Liver (tissue), 9 donors: ENCODE data around the gene COQ7. TPM values are rescaled to one million over a fixed set of nuclear protein-coding genes. Genes with fewer than 3 reads are reported as not detected.
A peak's percentile ranks its signal among the peaks of the same experiment; 100 is the strongest.

Experiments used
- DNase-seq: peaks from one replicate; pipeline ENCODE4 v3.0.0-alpha.2; 2017; ENCODE audit warnings: low spot score
- H3K27ac ChIP-seq, 2 donors: one replicate each; pipeline ENCODE4 v1.7.0; 2013; ENCODE audit warnings: inconsistent platforms in 2 of 2, low read length in 2 of 2, control low read depth in 1 of 2, low read depth in 1 of 2, mild to moderate bottlenecking in 1 of 2
- H3K27me3 ChIP-seq, 4 donors: one replicate each; pipeline versions ENCODE4 v1.6.1 to v1.7.0; 2013; ENCODE audit warnings: low read length in 3 of 4, inconsistent platforms in 1 of 4, mild to moderate bottlenecking in 1 of 4, moderate library complexity in 1 of 4; ENCODE audit not compliant: control insufficient read depth in 4 of 4, insufficient read depth in 4 of 4
- H3K36me3 ChIP-seq, 4 donors: one replicate each; pipeline versions ENCODE4 v1.6.1 to v1.7.0; 2013; ENCODE audit warnings: low read length in 3 of 4, mild to moderate bottlenecking in 3 of 4, low read depth in 1 of 4, moderate library complexity in 1 of 4; ENCODE audit not compliant: control insufficient read depth in 4 of 4, insufficient read depth in 3 of 4
- H3K4me1 ChIP-seq, 4 donors: one replicate each; pipeline versions ENCODE4 v1.6.1 to v1.7.0; 2013; ENCODE audit warnings: low read length in 3 of 4, mild to moderate bottlenecking in 3 of 4, moderate library complexity in 1 of 4; ENCODE audit not compliant: control insufficient read depth in 4 of 4, insufficient read depth in 4 of 4
- H3K4me3 ChIP-seq, 3 donors: one replicate each; pipeline versions ENCODE4 v1.6.1 to v1.7.0; 2013; ENCODE audit warnings: low read length in 3 of 3, control low read depth in 1 of 3, low read depth in 1 of 3, mild to moderate bottlenecking in 1 of 3
- H3K9ac ChIP-seq, 2 donors: one replicate each; pipeline ENCODE4 v1.7.0; 2013; ENCODE audit warnings: low read length in 2 of 2, mild to moderate bottlenecking in 2 of 2, moderate library complexity in 2 of 2, control low read depth in 1 of 2, low read depth in 1 of 2
- H3K9me3 ChIP-seq, 4 donors: one replicate each; pipeline versions ENCODE4 v1.6.1 to v1.7.0; 2013; ENCODE audit warnings: low read length in 3 of 4; ENCODE audit not compliant: control insufficient read depth in 4 of 4
- ATF3 ChIP-seq: IDR thresholded peaks from 2 replicates; pipeline ENCODE4 v1.6.1; 2016; ENCODE audit warnings: antibody characterized with exemption
- EGR1 ChIP-seq, 2 donors: IDR thresholded peaks; 2 replicates each; pipeline ENCODE4 v1.6.1; 2016 to 2018; ENCODE audit warnings: antibody characterized with exemption in 2 of 2, low read depth in 2 of 2
- FOXA1 ChIP-seq: IDR thresholded peaks from 2 replicates; pipeline ENCODE4 v1.6.1; 2016; ENCODE audit warnings: antibody characterized with exemption
- FOXA2 ChIP-seq: IDR thresholded peaks from 2 replicates; pipeline ENCODE4 v1.6.1; 2016; ENCODE audit warnings: antibody characterized with exemption
- HNF4A ChIP-seq, 2 donors: conservative IDR thresholded peaks; 2 replicates each; pipeline ENCODE4 v1.6.1; 2016; ENCODE audit warnings: antibody characterized with exemption in 2 of 2, mild to moderate bottlenecking in 2 of 2
- HNF4G ChIP-seq: IDR thresholded peaks from 2 replicates; pipeline ENCODE4 v1.6.1; 2016; ENCODE audit warnings: antibody characterized with exemption
- JUND ChIP-seq, 2 donors: IDR thresholded peaks; 2 replicates each; pipeline ENCODE4 v1.6.1; 2016; ENCODE audit warnings: antibody characterized with exemption in 2 of 2
- NR2F2 ChIP-seq: IDR thresholded peaks from 2 replicates; pipeline ENCODE4 v1.6.1; 2016; ENCODE audit warnings: antibody characterized with exemption
- RAD21 ChIP-seq, 2 donors: IDR thresholded peaks; 2 replicates each; pipeline ENCODE4 v1.6.1; 2016; ENCODE audit warnings: antibody characterized with exemption in 2 of 2, mild to moderate bottlenecking in 2 of 2
- RXRA ChIP-seq, 2 donors: IDR thresholded peaks; 2 replicates each; pipeline ENCODE4 v1.6.1; 2017 to 2018; ENCODE audit warnings: antibody characterized with exemption in 2 of 2, mild to moderate bottlenecking in 1 of 2
- SP1 ChIP-seq: IDR thresholded peaks from 2 replicates; pipeline ENCODE4 v1.6.1; 2018; ENCODE audit warnings: antibody characterized with exemption, mild to moderate bottlenecking
- TAF1 ChIP-seq: conservative IDR thresholded peaks from 2 replicates; pipeline ENCODE4 v1.6.1; 2016; ENCODE audit warnings: antibody characterized with exemption, mild to moderate bottlenecking
- YY1 ChIP-seq: IDR thresholded peaks from 2 replicates; pipeline ENCODE4 v1.6.1; 2016; ENCODE audit warnings: antibody characterized with exemption, mild to moderate bottlenecking
- ZBTB33 ChIP-seq: IDR thresholded peaks from 2 replicates; pipeline ENCODE4 v1.6.1; 2016; ENCODE audit warnings: antibody characterized with exemption
- WGBS: extraction: QIAGEN DNeasy Blood & Tissue Kit; methylation state at CpG from one replicate; pipeline ENCODE4 v1.1.7; 2013; 5-methylcytosine and 5-hydroxymethylcytosine counted together
- polyA plus RNA-seq, 2 donors: library from polyadenylated mRNA; stranded (reverse) in 1 of 2; unstranded in 1 of 2; fragments of 200-250 nt in 1 of 2; fragments of >200 nt in 1 of 2; fragmentation: Nextera tagmentation in 1 of 2; extraction: Ambion mirVana in 1 of 2; gene quantifications; one replicate each; pipeline versions ENCODE4 v1.2.1 to v1.2.3, GENCODE V29; 2013 to 2015
- total RNA-seq, 2 donors: library from RNA; depleted of rRNA; stranded (reverse); fragments of >200 nt; gene quantifications; one replicate each; pipeline ENCODE4 v1.2.3, GENCODE V29; 2014
- TF ChIP-seq, protein P1 (sequence below): IDR thresholded peaks from 2 replicates; pipeline ENCODE4 v1.6.1; 2016; ENCODE audit warnings: antibody characterized with exemption
- donor health status: healthy.
- donor health status: healthy.
- donor health status: healthy.
- donor health status: healthy.
- donor health status: healthy.

The COQ7 gene
- total and polyA plus RNA-seq, 4 donors, result 5.3 to 10.8 (median 7.2) TPM

- Histone ChIP-seq H3K4me3 (no peak overlapping the region), H3K27ac (no peak overlapping the region), H3K9me3 (no peaks in the 10 kb centered on the region), H3K9ac (no peak overlapping the region), H3K27me3 (no peaks in the 10 kb centered on the region), H3K36me3 (no peaks in the 10 kb centered on the region), H3K4me1 (peaks cover 5 to 15% (median 10%) of the 10 kb centered on the region in 4 donors)
- TF ChIP-seq ZBTB33, result no peak
- no peak for TF ChIP-seq ATF3
- no peak for TF ChIP-seq HNF4A (conservative IDR thresholded peaks at IDR 0.05)
- TF ChIP-seq SP1, result no peak
- TF ChIP-seq, protein P1, sequence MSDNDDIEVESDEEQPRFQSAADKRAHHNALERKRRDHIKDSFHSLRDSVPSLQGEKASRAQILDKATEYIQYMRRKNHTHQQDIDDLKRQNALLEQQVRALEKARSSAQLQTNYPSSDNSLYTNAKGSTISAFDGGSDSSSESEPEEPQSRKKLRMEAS, result no peak
- no peak for TF ChIP-seq YY1
- TF ChIP-seq HNF4G, result no peak
- no peak for TF ChIP-seq FOXA1
- no peak for DNase-seq
- 95% methylated on average over 6 of the region's 6 CpGs for WGBS
Measured at GRCh38 chr16:19090916-19091315, 23.5 kb downstream of the COQ7 start.

GRCh38 chr16:19092653-19093410, 25.4 kb downstream of the COQ7 start:
- no peak for DNase-seq
- WGBS, result 57% methylated on average over 2 of the region's 2 CpGs
- no peaks in the 10 kb centered on the region for H3K9me3 ChIP-seq

GRCh38 chr16:19093631-19094541, 26.5 kb downstream of the COQ7 start:
- Histone ChIP-seq H3K4me1 (peaks cover 3 to 7% (median 6%) of the 10 kb centered on the region in 4 donors), H3K9ac (no peak overlapping the region), H3K27ac (no peak overlapping the region), H3K36me3 (no peaks in the 10 kb centered on the region), H3K27me3 (no peaks in the 10 kb centered on the region), H3K9me3 (no peaks in the 10 kb centered on the region), H3K4me3 (peak overlapping the region in 1 of 3 donors; percentile 12)
- no peak for DNase-seq
- 79% methylated on average over 15 of the region's 15 CpGs for WGBS
- peak; percentile 29 for TF ChIP-seq FOXA1
- no peak for TF ChIP-seq JUND (IDR thresholded peaks at IDR 0.05)
- peak; percentile 87 for TF ChIP-seq FOXA2
- TF ChIP-seq RAD21 (IDR thresholded peaks at IDR 0.05), result peak in 1 of 2 donors; percentile 18
- peak; percentile 10 to 70 for TF ChIP-seq HNF4A (conservative IDR thresholded peaks at IDR 0.05)
- peak in 1 of 2 donors; percentile 64 for TF ChIP-seq RXRA (IDR thresholded peaks at IDR 0.05)
- TF ChIP-seq TAF1, result no peak
- TF ChIP-seq YY1, result peak; percentile 19
- TF ChIP-seq NR2F2, result no peak
- peak; percentile 18 for TF ChIP-seq SP1
- no peak for TF ChIP-seq EGR1 (IDR thresholded peaks at IDR 0.05; ENCODE audit: low read depth in 2 of 2)

More at GRCh38 chr16:19092653-19093410, 25.4 kb downstream of the COQ7 start:
- peaks cover 3 to 7% (median 6%) of the 10 kb centered on the region in 4 donors for H3K4me1 ChIP-seq
- no peaks in the 10 kb centered on the region for H3K27me3 ChIP-seq
- no peak overlapping the region for H3K9ac ChIP-seq
- H3K4me3 ChIP-seq, result no peak overlapping the region
- TF ChIP-seq FOXA2 (no peak), RXRA (IDR thresholded peaks at IDR 0.05) (no peak)
- H3K36me3 ChIP-seq, result no peaks in the 10 kb centered on the region
- no peak overlapping the region for H3K27ac ChIP-seq
